MM.1S (cell line): Measurements from ENCODE around the gene GPR3.

Experiments used
- DNase-seq: peaks from one replicate; pipeline ENCODE4 v3.0.0-alpha.2; 2015
- H2AFZ ChIP-seq: fragments of 300-600 bp; sonication (generic); 2 replicates; pipeline ENCODE4 v1.6.0; 2016; ENCODE audit warnings: antibody characterized with exemption, low read length
- H3F3A ChIP-seq: fragments of 300-600 bp; sonication (generic); 2 replicates; pipeline ENCODE4 v1.6.1; 2016; ENCODE audit warnings: mild to moderate bottlenecking, antibody characterized with exemption, low read length, moderate library complexity, mixed read lengths; ENCODE audit not compliant: insufficient read depth
- H3K27ac ChIP-seq: fragments of 300-600 bp; sonication (generic); 2 replicates; pipeline ENCODE4 v1.5.1; 2016; ENCODE audit warnings: mild to moderate bottlenecking, low read length
- H3K27me3 ChIP-seq: fragments of 300-600 bp; sonication (generic); replicated peaks from 2 replicates; pipeline ENCODE4 v1.6.0; 2016; ENCODE audit warnings: low read length; ENCODE audit not compliant: insufficient read depth
- H3K36me3 ChIP-seq: fragments of 300-600 bp; sonication (generic); replicated peaks from 2 replicates; pipeline ENCODE4 v1.6.1; 2016; ENCODE audit warnings: mild to moderate bottlenecking, low read length, mixed read lengths; ENCODE audit not compliant: insufficient read depth
- H3K4me1 ChIP-seq: fragments of 300-600 bp; sonication (generic); 2 replicates; pipeline ENCODE4 v1.6.1; 2016; ENCODE audit warnings: low read length, mixed read lengths
- H3K4me2 ChIP-seq: fragments of 300-600 bp; sonication (generic); 2 replicates; pipeline ENCODE4 v1.6.0; 2016; ENCODE audit warnings: low read depth, low read length
- H3K4me3 ChIP-seq: fragments of 300-600 bp; sonication (generic); 2 replicates; pipeline ENCODE4 v1.5.1; 2016; ENCODE audit warnings: low read length, mixed read lengths
- H3K79me2 ChIP-seq: fragments of 300-600 bp; sonication (generic); 2 replicates; pipeline ENCODE4 v1.6.1; 2016; ENCODE audit warnings: mixed run types, low read length, mixed read lengths
- H3K9ac ChIP-seq: fragments of 300-600 bp; sonication (generic); 2 replicates; pipeline ENCODE4 v1.6.1; 2016; ENCODE audit warnings: low read length, mixed read lengths
- H3K9me2 ChIP-seq: fragments of 300-600 bp; sonication (generic); replicated peaks from 2 replicates; pipeline ENCODE4 v1.6.1; 2016; ENCODE audit warnings: mild to moderate bottlenecking, low read length, mixed read lengths; ENCODE audit not compliant: insufficient read depth
- H3K9me3 ChIP-seq: fragments of 300-600 bp; sonication (generic); replicated peaks from 2 replicates; pipeline ENCODE4 v1.6.1; 2016; ENCODE audit warnings: mild to moderate bottlenecking, low read length, mixed read lengths; ENCODE audit not compliant: insufficient read depth
- H4K20me1 ChIP-seq: fragments of 300-600 bp; sonication (generic); 2 replicates; pipeline ENCODE4 v1.6.1; 2016; ENCODE audit warnings: mild to moderate bottlenecking, low read length, moderate library complexity, mixed read lengths; ENCODE audit not compliant: insufficient read depth
- EZH2 ChIP-seq: fragments of 300-600 bp; sonication (generic); optimal IDR thresholded peaks from 2 replicates; pipeline ENCODE3; 2017; ENCODE audit warnings: low read depth, mild to moderate bottlenecking, antibody characterized with exemption, low read length, mixed read lengths
- EZH2phosphoT487 ChIP-seq: fragments of 300-600 bp; sonication (generic); IDR thresholded peaks from 2 replicates; pipeline ENCODE4 v1.6.1; 2018; ENCODE audit warnings: antibody characterized with exemption, low read length
- TF ChIP-seq, protein P1 (sequence below): fragments of 300-600 bp; sonication (generic); IDR thresholded peaks from 2 replicates; pipeline ENCODE4 v1.5.1; 2016; ENCODE audit warnings: antibody characterized with exemption, low read length, mixed read lengths

Gene GPR3

GRCh38 chr1:27365372-27366112, 26.9 kb upstream of the GPR3 start:
- DNase-seq, result peak; percentile 73
- H3K27ac ChIP-seq, result no peak overlapping the region
- peaks cover 3% of the 10 kb centered on the region; the same call in 1 of the 2 replicates for H3F3A ChIP-seq
- peak overlapping the region; percentile 79 for H3K4me3 ChIP-seq
- peak overlapping the region; percentile 95 for H2AFZ ChIP-seq
- H3K4me1 ChIP-seq, result peaks cover 8% of the 10 kb centered on the region
- no peaks in the 10 kb centered on the region for H3K9me2 ChIP-seq
- H3K9me3 ChIP-seq, result no peaks in the 10 kb centered on the region
- TF ChIP-seq EZH2phosphoT487 (no peak), EZH2 (no peak)
- TF ChIP-seq, protein P1, sequence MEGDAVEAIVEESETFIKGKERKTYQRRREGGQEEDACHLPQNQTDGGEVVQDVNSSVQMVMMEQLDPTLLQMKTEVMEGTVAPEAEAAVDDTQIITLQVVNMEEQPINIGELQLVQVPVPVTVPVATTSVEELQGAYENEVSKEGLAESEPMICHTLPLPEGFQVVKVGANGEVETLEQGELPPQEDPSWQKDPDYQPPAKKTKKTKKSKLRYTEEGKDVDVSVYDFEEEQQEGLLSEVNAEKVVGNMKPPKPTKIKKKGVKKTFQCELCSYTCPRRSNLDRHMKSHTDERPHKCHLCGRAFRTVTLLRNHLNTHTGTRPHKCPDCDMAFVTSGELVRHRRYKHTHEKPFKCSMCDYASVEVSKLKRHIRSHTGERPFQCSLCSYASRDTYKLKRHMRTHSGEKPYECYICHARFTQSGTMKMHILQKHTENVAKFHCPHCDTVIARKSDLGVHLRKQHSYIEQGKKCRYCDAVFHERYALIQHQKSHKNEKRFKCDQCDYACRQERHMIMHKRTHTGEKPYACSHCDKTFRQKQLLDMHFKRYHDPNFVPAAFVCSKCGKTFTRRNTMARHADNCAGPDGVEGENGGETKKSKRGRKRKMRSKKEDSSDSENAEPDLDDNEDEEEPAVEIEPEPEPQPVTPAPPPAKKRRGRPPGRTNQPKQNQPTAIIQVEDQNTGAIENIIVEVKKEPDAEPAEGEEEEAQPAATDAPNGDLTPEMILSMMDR, result no peak
- H3K79me2 ChIP-seq, result no peaks in the 10 kb centered on the region
- H3K9ac ChIP-seq, result peak overlapping the region; percentile 46; the same call in 1 of the 2 replicates
- no peaks in the 10 kb centered on the region for H4K20me1 ChIP-seq
- H3K4me2 ChIP-seq, result peak overlapping the region; percentile 99
- H3K36me3 ChIP-seq, result no peaks in the 10 kb centered on the region
- no peaks in the 10 kb centered on the region for H3K27me3 ChIP-seq

DNA sequence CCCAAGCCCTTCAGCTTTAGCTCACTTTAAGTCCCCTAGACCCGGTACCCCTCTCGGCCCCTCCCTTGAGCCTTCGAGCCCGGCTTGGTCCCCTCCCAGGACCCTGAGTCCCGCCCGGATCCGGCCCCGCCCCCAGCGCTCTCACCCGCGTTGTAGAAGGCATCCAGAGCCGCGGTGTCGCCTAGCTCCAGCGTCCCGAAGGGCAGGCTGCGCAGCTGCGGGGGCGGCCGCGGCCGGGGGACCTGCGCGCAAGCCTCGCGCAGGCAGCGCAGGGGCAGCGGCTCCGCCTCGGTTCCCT, 26.4 kb upstream of the GPR3 start:
- TF ChIP-seq, protein P1, result no peak
- TF ChIP-seq EZH2phosphoT487 (no peak), EZH2 (no peak)
- Histone ChIP-seq H3K79me2 (no peaks in the 10 kb centered on the region), H3K4me3 (peak overlapping the region; percentile 79), H3K27me3 (no peaks in the 10 kb centered on the region), H2AFZ (peak overlapping the region; percentile 95), H3K27ac (no peak overlapping the region), H3F3A (peaks cover 3% of the 10 kb centered on the region; the same call in 1 of the 2 replicates), H3K4me1 (peaks cover 8% of the 10 kb centered on the region), H3K9me3 (no peaks in the 10 kb centered on the region), H4K20me1 (no peaks in the 10 kb centered on the region), H3K36me3 (no peaks in the 10 kb centered on the region), H3K9ac (peak overlapping the region; percentile 46; the same call in 1 of the 2 replicates), H3K9me2 (no peaks in the 10 kb centered on the region), H3K4me2 (peak overlapping the region; percentile 99)
- peak; percentile 68 for DNase-seq

- Histone ChIP-seq H3K9me3 (no peaks in the 10 kb centered on the region), H3K4me1 (peaks cover 8% of the 10 kb centered on the region), H3K4me2 (peak within 1 kb of the TSS; percentile 99), H3K27me3 (no peaks in the 10 kb centered on the region), H4K20me1 (no peaks in the 10 kb centered on the region), H2AFZ (peak within 1 kb of the TSS; percentile 95), H3K79me2 (no peaks in the 10 kb centered on the region), H3K9me2 (no peaks in the 10 kb centered on the region), H3F3A (peaks cover 3% of the 10 kb centered on the region; the same call in 1 of the 2 replicates), H3K27ac (no peak within 1 kb of the TSS), H3K9ac (peak within 1 kb of the TSS; percentile 51; the same call in 1 of the 2 replicates), H3K4me3 (peak within 1 kb of the TSS; percentile 79), H3K36me3 (no peaks in the 10 kb centered on the region)
- peak; percentile 64 for DNase-seq
- TF ChIP-seq, protein P1, result peak; percentile 43
- TF ChIP-seq EZH2, result no peak
Measured at GRCh38 chr1:27366411-27367159, 25.8 kb upstream of the GPR3 start, which contains the start of gene MAP3K6. TSS of gene MAP3K6 (minus strand) at chr1:27366961. CDS start at chr1:27366597, 364 bp downstream.
